H1 (cell line): ENCODE results near the gene PPIL4. TPM values are rescaled to one million over a fixed set of nuclear protein-coding genes. Genes with fewer than 3 reads are reported as not detected.

ENCODE experiments used
- CTCF ChIA-PET: fragments of 300-600 bp; sonication (Branson Sonifier 250); formaldehyde crosslinking; loops from one replicate; lab custom pipeline; 2021; ENCODE audit not compliant: partially characterized antibody; lab: Charles Lee
- POLR2A ChIA-PET: fragments of 300-600 bp; sonication (Branson Sonifier 250); formaldehyde crosslinking; loops from one replicate; lab custom pipeline; 2021; ENCODE audit warnings: inconsistent platforms; ENCODE audit not compliant: partially characterized antibody; lab: Charles Lee
- DNase-seq, 2 experiments: peaks; one replicate each; pipeline versions ENCODE4 v3.0.0 to v3.0.0-alpha.2; 2010 to 2022; ENCODE audit warnings: low spot score in 2 of 2, low read depth in 1 of 2, mixed read lengths in 1 of 2
- FAIRE-seq: peaks from 2 replicates; lab custom pipeline; 2011; peaks lifted over from hg19 to GRCh38; lab: Jason Lieb, UNC
- H2AFZ ChIP-seq: 2 replicates; pipeline ENCODE4 v1.8.1; 2012; ENCODE audit warnings: low read length, inconsistent platforms
- H2AK5ac ChIP-seq: 2 replicates; pipeline ENCODE4 v1.6.1; 2013; ENCODE audit warnings: low read depth, low read length
- H2BK120ac ChIP-seq: replicated peaks from 2 replicates; pipeline ENCODE3; 2013; ENCODE audit warnings: low read depth, low read length, inconsistent platforms
- H2BK12ac ChIP-seq: 2 replicates; pipeline ENCODE4 v1.6.1; 2013; ENCODE audit warnings: low read depth, low read length
- H2BK15ac ChIP-seq: 2 replicates; pipeline ENCODE4 v1.6.1; 2013; ENCODE audit warnings: low read length
- H2BK20ac ChIP-seq: 2 replicates; pipeline ENCODE4 v1.6.1; 2013; ENCODE audit warnings: low read length
- H2BK5ac ChIP-seq: 2 replicates; pipeline ENCODE4 v1.6.1; 2013; ENCODE audit warnings: low read depth, low read length
- H3K14ac ChIP-seq: 2 replicates; pipeline ENCODE4 v1.6.1; 2013; ENCODE audit warnings: inconsistent platforms; ENCODE audit not compliant: insufficient read length
- H3K18ac ChIP-seq: 2 replicates; pipeline ENCODE4 v1.6.1; 2013; ENCODE audit warnings: low read length; ENCODE audit errors: extremely low read depth
- H3K23ac ChIP-seq: 2 replicates; pipeline ENCODE4 v1.6.1; 2013; ENCODE audit warnings: inconsistent platforms; ENCODE audit not compliant: insufficient read length
- H3K23me2 ChIP-seq: 2 replicates; pipeline ENCODE4 v1.6.1; 2013; ENCODE audit warnings: low read depth, low read length
- H3K27ac ChIP-seq: 2 replicates; pipeline ENCODE4 v1.6.1; 2011; ENCODE audit warnings: low read depth, low read length, inconsistent platforms
- H3K27me3 ChIP-seq, 4 experiments: replicated peaks in 1 of 4; 1 replicate in 1 of 4; 2 replicates in 3 of 4; pipeline versions ENCODE4 v1.6.1 to v1.8.1; 2011 to 2013; ENCODE audit warnings: low read length in 3 of 4, mild to moderate bottlenecking in 3 of 4, inconsistent platforms in 2 of 4, mixed read lengths in 2 of 4, moderate library complexity in 1 of 4; ENCODE audit not compliant: control insufficient read depth in 3 of 4, insufficient read depth in 3 of 4; ENCODE audit errors: extremely low read depth in 1 of 4
- H3K36me3 ChIP-seq, 4 experiments: 2 replicates each; pipeline versions ENCODE4 v1.6.1 to v1.8.1; 2011 to 2013; ENCODE audit warnings: mild to moderate bottlenecking in 4 of 4, low read length in 3 of 4, moderate library complexity in 2 of 4, control low read depth in 1 of 4, inconsistent platforms in 1 of 4; ENCODE audit not compliant: insufficient read depth in 4 of 4, control insufficient read depth in 2 of 4
- H3K4ac ChIP-seq: replicated peaks from 2 replicates; pipeline ENCODE3; 2013; ENCODE audit warnings: low read length, low read depth, mixed read lengths, inconsistent platforms; ENCODE audit not compliant: insufficient read length
- H3K4me1 ChIP-seq, 4 experiments: replicated peaks in 1 of 4; 1 replicate in 1 of 4; 2 replicates in 3 of 4; pipeline versions ENCODE4 v1.6.1 to v1.8.1; 2011 to 2013; ENCODE audit warnings: low read length in 3 of 4, inconsistent platforms in 2 of 4, mixed read lengths in 1 of 4; ENCODE audit not compliant: insufficient read depth in 4 of 4, control insufficient read depth in 3 of 4
- H3K4me2 ChIP-seq, 2 experiments: 2 replicates each; pipeline versions ENCODE4 v1.6.1 to v1.8.1; 2011 to 2013; ENCODE audit warnings: low read depth in 2 of 2, low read length in 2 of 2, control low read depth in 1 of 2, inconsistent platforms in 1 of 2, mild to moderate bottlenecking in 1 of 2; ENCODE audit not compliant: insufficient read depth in 1 of 2
- H3K4me3 ChIP-seq, 4 experiments: fragments of 200-600, 300-600 bp in 1 of 4; sonication (generic), shearing (Covaris generic), sonication (Bioruptor Twin) in 1 of 4; 2 replicates each; pipeline versions ENCODE4 v1.5.1 to v1.8.1; 2011 to 2016; ENCODE audit warnings: low read length in 4 of 4, low read depth in 3 of 4, control low read depth in 2 of 4, inconsistent platforms in 2 of 4, mild to moderate bottlenecking in 2 of 4, mixed read lengths in 1 of 4, moderate library complexity in 1 of 4; ENCODE audit not compliant: insufficient read depth in 2 of 4; ENCODE audit errors: extremely low read depth in 1 of 4
- H3K56ac ChIP-seq: replicated peaks from 2 replicates; pipeline ENCODE3; 2013; ENCODE audit warnings: low read depth, mild to moderate bottlenecking, mixed read lengths, low read length, inconsistent platforms; ENCODE audit not compliant: insufficient read length
- H3K79me1 ChIP-seq: 2 replicates; pipeline ENCODE4 v1.6.1; 2013; ENCODE audit warnings: low read depth, low read length, control low read depth
- H3K79me2 ChIP-seq, 2 experiments: 2 replicates each; pipeline versions ENCODE4 v1.6.1 to v1.8.1; 2012 to 2013; ENCODE audit warnings: low read length in 2 of 2, mild to moderate bottlenecking in 2 of 2, inconsistent platforms in 1 of 2; ENCODE audit not compliant: insufficient read depth in 2 of 2, control insufficient read depth in 1 of 2
- H3K9ac ChIP-seq, 4 experiments: replicated peaks in 1 of 4; 1 replicate in 1 of 4; 2 replicates in 3 of 4; pipeline versions ENCODE4 v1.6.1 to v1.8.1; 2011 to 2013; ENCODE audit warnings: low read depth in 3 of 4, low read length in 3 of 4, control low read depth in 2 of 4, mild to moderate bottlenecking in 2 of 4, moderate library complexity in 2 of 4, inconsistent platforms in 1 of 4; ENCODE audit errors: extremely low read depth in 1 of 4
- H3K9me3 ChIP-seq, 2 experiments: 2 replicates each; pipeline versions ENCODE4 v1.6.1 to v1.8.1; 2012 to 2013; ENCODE audit warnings: mild to moderate bottlenecking in 2 of 2, moderate library complexity in 2 of 2, control low read depth in 1 of 2, inconsistent platforms in 1 of 2, low read depth in 1 of 2, low read length in 1 of 2, mixed read lengths in 1 of 2; ENCODE audit not compliant: insufficient read depth in 2 of 2
- H4K20me1 ChIP-seq, 2 experiments: replicated peaks in 1 of 2; 2 replicates each; pipeline versions ENCODE3 to v1.8.1; 2011 to 2013; ENCODE audit warnings: inconsistent platforms in 2 of 2, low read length in 2 of 2, mild to moderate bottlenecking in 1 of 2; ENCODE audit not compliant: insufficient read depth in 2 of 2, control insufficient read depth in 1 of 2
- H4K5ac ChIP-seq: 2 replicates; pipeline ENCODE4 v1.6.1; 2013; ENCODE audit warnings: low read length, low read depth, mixed read lengths, inconsistent platforms; ENCODE audit not compliant: insufficient read length
- H4K8ac ChIP-seq: 2 replicates; pipeline ENCODE4 v1.8.0; 2013; ENCODE audit warnings: mild to moderate bottlenecking, moderate library complexity, low read length, inconsistent platforms; ENCODE audit not compliant: insufficient read depth; ENCODE audit errors: extremely low read depth
- H4K91ac ChIP-seq: replicated peaks from 2 replicates; pipeline ENCODE3; 2013; ENCODE audit warnings: low read length, mixed read lengths, inconsistent platforms; ENCODE audit not compliant: insufficient read length
- BACH1 ChIP-seq: IDR thresholded peaks from 2 replicates; pipeline ENCODE4 v1.6.1; 2012; ENCODE audit warnings: low read length, improper control_type of control experiment
- CHD2 ChIP-seq: IDR thresholded peaks from 2 replicates; pipeline ENCODE4 v1.6.1; 2012; ENCODE audit warnings: low read length, improper control_type of control experiment
- EGR1 ChIP-seq: IDR thresholded peaks from 2 replicates; pipeline ENCODE4 v1.6.1; 2011; ENCODE audit warnings: low read depth, low read length, borderline replicate concordance
- HDAC6 ChIP-seq: IDR thresholded peaks from one replicate; pipeline ENCODE4 v1.7.1; 2012; ENCODE audit warnings: low read depth, mild to moderate bottlenecking, inconsistent platforms, low read length, moderate library complexity
- JUN ChIP-seq: IDR thresholded peaks from 2 replicates; pipeline ENCODE4 v1.6.1; 2011; ENCODE audit warnings: low read depth, mild to moderate bottlenecking, improper control_type of control experiment, low read length
- POU5F1 ChIP-seq: IDR thresholded peaks from 2 replicates; pipeline ENCODE4 v1.6.1; 2011; ENCODE audit warnings: low read depth, mild to moderate bottlenecking, low read length, moderate library complexity
- SIN3A ChIP-seq, 2 experiments: IDR thresholded peaks in 1 of 2; conservative IDR thresholded peaks in 1 of 2; 2 replicates each; pipeline ENCODE4 v1.6.1; 2011 to 2012; ENCODE audit warnings: low read length in 2 of 2, improper control_type of control experiment in 1 of 2, low read depth in 1 of 2, mild to moderate bottlenecking in 1 of 2
- SRF ChIP-seq: IDR thresholded peaks from 2 replicates; pipeline ENCODE4 v1.6.1; 2011; ENCODE audit warnings: mild to moderate bottlenecking, low read depth, low read length, moderate library complexity
- TAF7 ChIP-seq: optimal IDR thresholded peaks from 2 replicates; pipeline ENCODE3; 2011; ENCODE audit warnings: low read depth, mild to moderate bottlenecking, inconsistent platforms, low read length, moderate library complexity, borderline replicate concordance
- WGBS, 2 experiments: shearing (Covaris generic) in 1 of 2; methylation state at CpG; one replicate each; pipeline versions ENCODE4 v1.1.6 to v1.1.7; 2013 to 2015; ENCODE audit warnings: low lambda C conversion rate in 2 of 2, mixed read lengths in 2 of 2, inconsistent platforms in 1 of 2, low coverage in 1 of 2, missing lambda C conversion rate in 1 of 2; ENCODE audit not compliant: insufficient replicate concordance in 2 of 2, insufficient coverage in 1 of 2, insufficient read length in 1 of 2; ENCODE audit errors: extremely low coverage in 1 of 2, missing lambda C conversion rate in 1 of 2; 5-methylcytosine and 5-hydroxymethylcytosine counted together
- polyA plus RNA-seq, 7 experiments: library from polyadenylated mRNA; depleted of rRNA in 3 of 7; stranded (reverse) in 5 of 7; unstranded in 2 of 7; fragments of >200 nt in 5 of 7; fragments of 200-250 nt in 2 of 7; gene quantifications; 1 replicate in 5 of 7; 2 replicates in 1 of 7; 4 replicates in 1 of 7; pipeline versions ENCODE4 v1.2.1 to v1.2.3, GENCODE V29; 2011 to 2013; ENCODE audit warnings: missing spikeins in 2 of 7, mixed read lengths in 2 of 7
- total RNA-seq: library from RNA; stranded (reverse); fragmentation: NEBNext Ultra II Directional; extraction: Animal tissue kit (Norgen Biotek cat#: 25700); gene quantifications from 2 replicates; pipeline ENCODE4 v1.2.1, GENCODE V29; 2021

The PPIL4 gene
- total and polyA plus RNA-seq, 2 of the 8 experiments (the other 6 are each of a cell fraction or from before 2014, with no cell fraction given): 2.0 to 33.2 TPM

DNA sequence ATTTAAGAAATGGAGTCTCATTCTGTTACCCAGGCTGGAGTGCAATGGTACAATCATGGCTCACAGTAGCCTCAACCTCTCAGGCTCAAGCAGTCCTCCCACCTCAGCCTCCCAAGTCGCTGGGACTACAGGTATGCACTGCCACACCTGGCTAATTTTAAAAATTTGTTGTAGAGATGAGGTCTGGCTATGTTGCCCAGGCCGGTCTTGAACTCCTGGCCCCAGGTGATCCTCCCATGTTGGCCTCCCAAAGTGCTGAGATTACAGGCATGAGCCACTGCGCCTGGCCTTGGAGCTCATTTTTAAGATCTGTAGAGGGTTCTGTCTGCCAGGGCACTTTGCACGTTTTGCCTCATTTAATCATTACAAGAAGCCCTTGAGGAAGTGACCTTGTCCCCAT, 78.6 kb downstream of the PPIL4 start:
- 80% methylated on average over 4 of the region's 4 CpGs; no CpG with 5 or more reads in 1 of the 2 experiments for WGBS, 2 experiments
- FAIRE-seq: no peak

More for the DNA sequence above, 78.6 kb downstream of the PPIL4 start:
- no peak overlapping the region for H3K27ac ChIP-seq
- no peak overlapping the region for H2BK5ac ChIP-seq
- CTCF ChIA-PET: interaction anchor here (1.4 kb wide), 1 partner anchor 12 kb away, joined by 3 read pairs; no protein-coding TSS in a partner anchor
- H3K56ac ChIP-seq: no peak overlapping the region
- no peak overlapping the region for H3K18ac ChIP-seq
- no peaks in the 10 kb centered on the region for H3K4me1 ChIP-seq
- H2AFZ ChIP-seq: no peak overlapping the region
- no peak overlapping the region for H2AK5ac ChIP-seq
- H3K23ac ChIP-seq: no peak overlapping the region
- H3K9me3 ChIP-seq: no peaks in the 10 kb centered on the region
- H2BK15ac ChIP-seq: no peak overlapping the region
- H3K36me3 ChIP-seq: no peaks in the 10 kb centered on the region
- no peak overlapping the region for H3K9ac ChIP-seq
- H4K91ac ChIP-seq: no peak overlapping the region
- H3K27me3 ChIP-seq: no peaks in the 10 kb centered on the region
- H2BK20ac ChIP-seq: no peak overlapping the region
- H2BK120ac ChIP-seq: no peak overlapping the region
- H3K14ac ChIP-seq: no peak overlapping the region
- H4K5ac ChIP-seq: no peak overlapping the region
- H4K20me1 ChIP-seq: no peaks in the 10 kb centered on the region
- no peak overlapping the region for H3K4me2 ChIP-seq
- no peak overlapping the region for H4K8ac ChIP-seq
- no peak overlapping the region for H2BK12ac ChIP-seq
- POLR2A ChIA-PET: no interaction called here
- H3K23me2 ChIP-seq: no peaks in the 10 kb centered on the region
- H3K79me1 ChIP-seq: no peaks in the 10 kb centered on the region
- H3K4ac ChIP-seq: no peak overlapping the region
- no peaks in the 10 kb centered on the region for H3K79me2 ChIP-seq
- DNase-seq: no peak
- TF ChIP-seq TAF7 (no peak), SIN3A (conservative IDR thresholded peaks at IDR 0.05 in 1 of 2, IDR thresholded peaks at IDR 0.05 in 1 of 2; ENCODE audit: low read depth in 1 of 2, low read length in 2 of 2) (no peak), CHD2 (no peak), SRF (no peak), BACH1 (no peak), POU5F1 (no peak), HDAC6 (no peak), EGR1 (no peak), JUN (no peak)
- H3K4me3 ChIP-seq: no peak overlapping the region
